GM21381 (cell line): Measurements from ENCODE around the gene CACNG5.

Experiments
- ATAC-seq: cut with Tn5 transposase; IDR thresholded peaks from one replicate; pipeline ENCODE4 v1.9.1; 2021; ENCODE audit warnings: mild to moderate bottlenecking, moderate library complexity; ENCODE audit not compliant: unreplicated experiment

Gene CACNG5

DNA sequence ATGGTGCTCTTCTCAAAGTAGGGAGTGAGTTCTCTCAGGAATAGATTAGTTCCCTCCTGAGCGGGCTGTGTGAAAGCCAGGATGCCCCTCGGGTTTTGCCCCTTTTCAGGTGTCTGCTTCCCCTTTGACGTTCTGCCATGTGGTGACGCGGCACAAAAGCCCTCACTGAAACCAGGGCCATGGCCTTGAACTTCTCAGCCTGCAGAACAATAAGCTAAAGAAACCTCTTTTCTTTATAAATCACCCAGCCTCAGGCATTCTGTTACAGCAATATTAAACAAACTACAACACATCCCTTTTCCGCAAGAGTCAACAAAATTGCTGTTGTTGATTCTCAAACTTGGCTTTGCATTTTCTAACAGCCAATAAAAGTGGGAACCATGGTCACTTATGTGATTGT is 15.5 kb upstream of the CACNG5 start:
- ATAC-seq, result no peak

DNA sequence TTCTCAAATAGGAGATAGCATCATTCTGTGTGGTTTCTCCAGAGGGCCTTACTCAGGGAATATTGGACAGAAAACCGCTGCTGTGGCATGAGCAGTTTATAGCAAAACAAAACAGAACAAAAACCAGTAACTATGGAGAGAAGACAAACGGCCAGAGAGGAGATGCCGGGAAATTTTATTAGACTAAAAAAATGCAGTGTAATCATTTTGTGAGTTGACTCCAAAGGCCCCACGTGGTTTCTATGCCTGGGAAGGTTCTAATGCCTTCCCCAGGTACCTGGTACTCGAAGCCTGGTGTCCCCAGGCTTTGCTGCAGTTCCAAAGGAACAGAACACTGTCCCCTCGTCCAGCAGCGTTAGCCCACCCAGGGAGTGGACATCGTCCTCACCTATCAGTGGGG is 12.9 kb upstream of the CACNG5 start:
- no peak for ATAC-seq

- no peak for ATAC-seq
These were observed 8.1 kb upstream of the CACNG5 start for GRCh38 chr17:66826856-66827255.

DNA sequence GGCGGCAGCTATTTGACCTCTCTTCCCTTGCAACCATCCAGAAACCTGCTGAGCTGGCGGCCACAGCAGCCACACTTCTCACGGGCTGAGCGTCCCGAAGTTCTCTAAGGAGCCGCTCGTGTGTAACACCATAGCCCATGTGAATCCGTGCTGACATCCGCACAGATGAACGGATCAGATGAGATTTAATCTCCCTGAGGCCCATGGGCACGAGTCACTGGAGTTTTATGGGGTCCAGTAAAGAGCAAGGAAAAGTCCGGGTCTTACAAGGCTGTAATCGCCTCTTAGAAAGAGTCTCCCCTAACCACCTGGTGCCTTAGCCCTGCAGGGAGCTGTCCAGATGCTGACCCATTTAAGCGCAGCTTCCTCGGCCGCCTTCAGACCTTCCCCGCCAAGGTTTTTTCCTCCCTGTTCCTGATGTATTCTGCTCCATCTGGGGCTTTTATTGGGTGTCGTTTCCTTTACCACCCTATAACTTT is 5.5 kb upstream of the CACNG5 start:
- no peak for ATAC-seq

GRCh38 chr17:66829883-66830282 is 5.0 kb upstream of the CACNG5 start:
- ATAC-seq, result no peak

DNA sequence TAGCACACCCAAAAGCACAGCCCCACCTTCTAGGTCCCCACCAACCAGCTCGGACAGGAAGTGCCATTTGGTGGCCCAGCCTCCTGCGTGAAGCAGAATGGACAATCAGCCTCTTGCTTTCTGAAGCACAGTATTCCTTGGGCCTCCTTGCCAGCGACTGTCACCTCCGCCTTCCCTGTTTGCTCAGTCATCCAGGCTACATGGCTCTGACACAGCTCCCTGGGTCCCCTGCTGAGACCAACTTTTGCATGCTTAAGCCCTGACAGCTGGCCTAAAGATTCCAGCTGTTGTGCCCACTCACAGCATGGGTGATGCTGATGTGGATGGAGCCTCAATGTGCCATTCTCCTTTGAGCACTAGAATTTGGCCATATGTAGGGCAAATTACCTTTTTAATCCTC is 4.5 kb upstream of the CACNG5 start:
- ATAC-seq, result no peak

DNA sequence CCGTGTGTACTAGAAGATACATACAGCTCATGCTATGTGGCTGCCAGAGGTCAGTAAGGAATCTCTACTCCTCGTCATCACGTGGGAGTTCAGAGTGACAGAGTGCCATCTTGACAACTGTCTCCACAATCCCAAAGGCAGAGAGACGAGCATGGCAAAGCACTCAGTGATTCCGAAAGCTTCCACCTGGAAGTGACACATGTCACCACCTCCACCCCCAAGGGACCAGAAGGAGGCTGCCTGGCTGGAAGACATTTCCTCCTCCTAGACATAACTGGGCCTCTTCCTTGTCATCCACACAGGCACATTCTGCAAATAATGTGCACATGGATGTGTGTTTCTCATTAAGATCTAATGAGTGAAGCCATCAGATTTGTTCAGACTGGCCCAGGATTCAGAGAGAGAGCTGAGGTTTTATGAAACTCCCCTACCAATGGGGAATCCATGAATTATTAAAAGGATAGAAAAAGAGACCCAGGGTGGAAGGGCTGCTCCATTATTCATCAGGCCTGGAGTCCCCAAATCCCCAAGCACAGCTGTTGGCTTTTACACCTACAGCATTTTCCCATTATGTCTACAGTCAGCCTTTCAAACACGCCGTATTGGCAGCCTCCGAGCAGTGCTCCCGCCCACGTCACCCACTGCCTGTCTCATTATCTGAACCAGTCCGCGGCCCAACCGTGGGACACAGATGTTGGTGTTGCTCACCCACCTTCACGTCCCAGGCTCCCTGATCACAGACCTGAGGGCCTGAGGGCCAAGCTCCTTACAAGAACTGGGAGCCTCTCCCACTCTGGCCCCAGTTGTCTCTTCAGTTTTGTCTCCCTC is 3.3 kb upstream of the CACNG5 start:
- no peak for ATAC-seq

DNA sequence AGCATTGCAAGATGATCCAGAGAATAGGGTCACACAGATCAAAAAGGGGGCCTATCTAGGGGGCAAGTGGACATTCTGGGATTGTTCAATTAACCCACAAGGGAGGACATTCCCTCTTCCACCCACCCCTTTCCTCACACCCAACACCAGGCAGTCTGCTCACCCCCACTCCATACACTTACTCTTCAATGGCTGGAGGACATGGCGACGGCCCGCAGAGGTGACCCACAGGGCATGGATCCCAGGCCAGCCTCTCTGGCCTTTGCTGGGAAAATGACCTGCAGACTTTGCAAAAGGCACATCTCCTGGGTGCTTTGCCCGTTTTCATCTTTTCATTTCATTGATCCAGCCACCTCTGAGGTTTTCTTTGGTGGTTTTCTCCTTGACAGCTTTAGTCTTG is 1.7 kb upstream of the CACNG5 start:
- ATAC-seq, result no peak

DNA sequence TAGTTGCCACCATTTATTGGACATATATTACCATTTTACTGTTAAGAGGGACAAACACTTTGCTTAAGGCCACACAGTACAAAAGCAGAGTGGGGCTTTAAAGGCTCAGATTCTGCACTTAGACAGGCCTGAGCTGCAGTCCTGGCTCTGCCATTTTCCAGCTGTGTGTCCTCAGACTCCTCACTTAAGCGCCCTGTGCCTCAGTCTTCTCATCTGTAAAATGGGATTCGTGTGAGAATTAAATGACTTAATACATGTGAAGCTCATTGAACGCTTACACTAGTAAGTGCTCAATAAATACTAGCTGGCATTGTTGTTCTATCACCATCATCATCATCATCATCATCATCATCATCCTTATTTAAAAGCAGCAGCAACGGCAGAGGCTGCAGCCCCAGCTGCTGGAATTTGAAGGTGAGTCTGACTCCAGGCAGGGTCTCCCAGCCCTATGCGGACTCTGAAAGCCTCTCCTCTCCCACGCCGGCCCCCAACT is 445 bp upstream of the CACNG5 start:
- ATAC-seq, result no peak

DNA sequence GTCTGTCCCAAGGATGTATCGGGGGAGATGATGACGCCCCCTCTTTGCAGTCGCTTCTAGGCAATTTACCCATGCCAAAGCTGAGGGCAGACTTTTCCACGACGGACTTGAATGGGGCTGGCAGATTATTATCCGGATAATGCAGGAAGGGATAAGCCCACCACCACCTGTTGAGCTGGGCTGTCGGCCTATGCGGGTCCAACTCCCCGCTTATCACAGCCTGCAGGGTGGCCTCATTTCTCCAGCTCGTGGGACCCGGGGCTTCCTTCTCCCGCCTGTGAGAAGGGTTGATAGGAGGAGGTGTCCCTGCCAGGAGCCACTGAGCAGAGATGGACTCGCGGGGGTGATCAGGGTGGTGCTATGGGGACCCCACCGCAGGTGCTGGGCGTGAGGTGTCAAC is 559 bp downstream of the CACNG5 start:
- ATAC-seq, result no peak

GRCh38 chr17:66836063-66837005 is 1.4 kb downstream of the CACNG5 start:
- ATAC-seq, result no peak

DNA sequence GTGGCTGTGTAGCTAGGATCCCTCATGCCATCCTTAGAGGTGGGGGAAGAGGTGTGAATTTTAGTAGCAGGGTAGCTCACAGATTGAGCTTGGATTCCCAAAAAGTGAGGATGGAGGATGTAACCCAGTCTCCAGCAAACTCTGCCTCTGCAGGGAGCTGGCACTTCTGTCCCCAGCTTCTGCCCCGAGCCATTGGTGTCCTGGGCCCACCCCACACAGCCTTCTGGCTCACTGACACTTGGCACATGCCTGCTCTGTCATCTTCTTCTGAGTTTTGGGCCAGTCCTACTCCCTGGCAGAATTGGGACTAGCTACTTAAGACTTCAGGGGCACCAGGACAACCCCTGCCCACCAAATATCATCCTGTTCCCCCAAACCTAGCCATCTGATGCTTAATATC is 2.3 kb downstream of the CACNG5 start:
- ATAC-seq, result no peak

- no peak for ATAC-seq
These were observed 3.2 kb downstream of the CACNG5 start for GRCh38 chr17:66837885-66838665.

GRCh38 chr17:66839616-66840015 is 4.7 kb downstream of the CACNG5 start:
- no peak for ATAC-seq

GRCh38 chr17:66840061-66840460 is 5.1 kb downstream of the CACNG5 start:
- ATAC-seq, result no peak

- no peak for ATAC-seq
These were observed 6.4 kb downstream of the CACNG5 start for GRCh38 chr17:66841328-66841727.

- ATAC-seq, result no peak
These were observed 6.8 kb downstream of the CACNG5 start for GRCh38 chr17:66841744-66842143.

DNA sequence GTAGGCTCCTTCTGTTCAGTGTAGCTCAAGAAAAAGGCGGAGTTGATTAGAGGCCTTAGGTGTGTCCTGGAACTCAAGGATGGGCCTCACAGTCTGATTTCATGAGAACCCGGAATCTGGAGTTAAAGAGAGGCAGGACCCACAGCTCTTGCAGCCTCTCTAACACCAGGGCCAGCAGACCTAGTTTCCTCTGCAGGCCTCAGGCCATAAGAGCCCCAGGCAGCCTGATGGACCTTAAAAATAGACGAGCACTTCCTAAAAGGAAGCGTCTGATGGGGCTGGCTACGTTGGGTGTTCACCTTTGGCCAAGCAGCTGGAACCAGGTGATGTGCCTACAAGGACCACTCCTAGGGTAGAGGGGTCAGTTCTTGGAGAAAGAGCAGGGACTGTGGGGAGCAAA is 7.6 kb downstream of the CACNG5 start:
- no peak for ATAC-seq

DNA sequence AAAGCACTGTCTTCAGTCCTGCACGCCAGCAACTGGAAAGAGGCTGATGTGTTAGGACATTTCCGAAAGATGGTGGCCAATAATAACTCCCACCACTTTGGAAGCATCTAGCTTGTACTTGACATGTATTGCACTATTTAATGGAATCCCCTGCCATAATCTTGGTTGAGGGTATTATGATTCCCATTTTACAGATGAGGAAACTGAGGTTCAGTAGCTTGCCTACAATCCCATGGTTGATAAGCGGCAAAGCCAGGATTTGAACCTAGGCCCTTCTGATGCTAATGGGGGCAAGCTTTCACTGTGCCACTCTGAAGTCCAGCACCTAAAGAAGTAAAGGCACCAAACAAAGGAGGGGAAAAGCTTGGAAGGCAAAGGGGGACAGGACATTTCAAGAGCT is 8.0 kb downstream of the CACNG5 start:
- ATAC-seq, result no peak

DNA sequence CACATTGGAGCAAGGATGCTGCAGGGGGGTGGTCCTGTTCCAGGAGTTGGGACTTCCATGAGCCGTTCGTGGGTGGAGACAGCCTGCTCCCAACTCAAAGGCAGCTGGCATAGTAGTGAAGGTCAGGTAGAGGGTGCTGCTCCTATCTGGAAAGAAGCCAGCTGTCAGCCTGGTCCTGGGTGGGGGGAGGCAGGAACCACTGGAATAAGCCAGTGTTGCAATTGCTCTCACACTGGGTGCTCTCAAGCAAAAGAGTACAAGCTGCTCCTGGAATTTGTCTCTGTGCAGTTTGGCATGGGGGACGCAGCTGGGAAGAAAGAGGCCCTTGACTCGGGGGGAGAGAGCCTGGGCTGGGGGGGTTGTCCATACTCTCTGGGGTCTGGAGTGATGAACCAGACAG is 8.7 kb downstream of the CACNG5 start:
- ATAC-seq, result no peak

DNA sequence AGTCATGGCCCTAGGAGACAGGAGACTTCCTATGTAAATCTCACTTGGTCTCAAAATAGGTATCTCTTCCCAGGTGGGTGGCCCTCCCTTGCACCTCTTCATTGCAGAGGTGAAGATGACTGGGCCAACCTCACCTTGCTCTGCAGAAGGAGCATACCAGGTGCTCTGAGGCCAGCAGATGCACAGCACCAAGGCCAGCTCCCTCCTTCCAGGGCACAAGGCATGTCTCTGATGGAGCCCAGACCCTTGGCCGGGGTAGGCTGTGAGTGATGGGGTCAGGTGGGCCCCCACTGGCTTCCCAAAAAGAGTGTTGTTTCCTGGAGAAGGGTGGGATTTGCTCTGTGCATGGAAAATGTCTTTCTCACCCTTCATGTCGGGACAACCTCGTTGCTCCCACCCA is 12.8 kb downstream of the CACNG5 start:
- no peak for ATAC-seq
